Pons (tissue), 1 donor: Measurements from ENCODE around the gene CSTF2.
"Not testable (repeated sequence)": the region's sequence is repeated elsewhere in the genome, so short reads cannot be mapped to it uniquely, and the experiment has no call there.

Experiments used
- DNase-seq: peaks from one replicate; pipeline ENCODE4 v3.0.0-alpha.2; 2016; ENCODE audit warnings: low spot score

CSTF2 gene

GRCh38 chrX:100819837-100820666, at the start of gene CSTF2:
Gene CSTF2, plus strand, starts transcription at chrX:100820391. Its CDS starts 26 bp downstream, at chrX:100820417.
- peak; percentile 74 for DNase-seq

GRCh38 chrX:100796371-100796770, 23.8 kb upstream of the CSTF2 start:
- DNase-seq = not testable (repeated sequence)

- DNase-seq = no peak
Observed at GRCh38 chrX:100797359-100797758, 22.8 kb upstream of the CSTF2 start.

- DNase-seq = no peak
Observed at GRCh38 chrX:100798484-100799214, 21.5 kb upstream of the CSTF2 start.

GRCh38 chrX:100802843-100803242, 17.3 kb upstream of the CSTF2 start:
- no peak for DNase-seq

- DNase-seq = no peak
Observed at GRCh38 chrX:100804780-100805179, 15.4 kb upstream of the CSTF2 start.

- not testable (repeated sequence) for DNase-seq
Observed at GRCh38 chrX:100808265-100808664, 11.9 kb upstream of the CSTF2 start.

GRCh38 chrX:100812216-100813158, 7.7 kb upstream of the CSTF2 start:
- DNase-seq = no peak

GRCh38 chrX:100817340-100817739, 2.9 kb upstream of the CSTF2 start:
- no peak for DNase-seq

GRCh38 chrX:100819534-100819836, 706 bp upstream of the CSTF2 start:
- DNase-seq = no peak

- no peak for DNase-seq
Observed at GRCh38 chrX:100829730-100830129, 9.5 kb downstream of the CSTF2 start.

- no peak for DNase-seq
Observed at GRCh38 chrX:100830143-100830542, 10.0 kb downstream of the CSTF2 start.

- no peak for DNase-seq
Observed at GRCh38 chrX:100830547-100830946, 10.4 kb downstream of the CSTF2 start.

GRCh38 chrX:100831219-100831946, 11.2 kb downstream of the CSTF2 start:
- no peak for DNase-seq

GRCh38 chrX:100850317-100850716, 30.1 kb downstream of the CSTF2 start:
- no peak for DNase-seq

- no peak for DNase-seq
Observed at GRCh38 chrX:100852810-100853209, 32.6 kb downstream of the CSTF2 start.

GRCh38 chrX:100863326-100863864, 43.2 kb downstream of the CSTF2 start:
- DNase-seq = no peak

- DNase-seq = peak; percentile 1
Observed at GRCh38 chrX:100864657-100865391, 44.6 kb downstream of the CSTF2 start.

- no peak for DNase-seq
Observed at GRCh38 chrX:100868273-100868672, 48.1 kb downstream of the CSTF2 start.

GRCh38 chrX:100870527-100870926, 50.3 kb downstream of the CSTF2 start:
- no peak for DNase-seq
